ENCODE data around the gene ASAP2. TPM values are rescaled to one million over a fixed set of nuclear protein-coding genes. Genes with fewer than 3 reads are reported as not detected.

ASAP2 gene
- total RNA-seq, 1 experiment from 2014 or later, result not detected

DNA sequence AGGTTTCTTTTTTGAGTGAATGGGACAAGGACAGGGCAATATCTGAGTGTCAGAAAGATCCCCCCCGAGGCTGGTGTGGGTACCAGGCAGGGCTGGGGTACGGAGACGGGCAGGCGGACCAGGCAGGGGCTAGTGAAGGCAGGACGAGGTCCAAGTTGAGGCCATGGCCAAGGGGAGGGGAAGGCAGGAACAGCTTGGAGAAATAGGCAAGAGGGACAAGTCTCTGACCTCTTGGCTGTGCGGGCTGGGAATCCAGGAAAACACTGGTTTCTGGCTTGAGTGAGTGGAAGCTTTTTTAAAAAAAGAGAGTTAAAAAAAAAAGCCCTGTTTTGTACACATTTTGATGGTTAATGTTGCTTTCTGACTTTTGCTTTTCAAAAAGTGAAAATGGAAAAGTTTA, 30.3 kb downstream of the ASAP2 start:
- H3K9ac ChIP-seq (ENCODE audit: low read length), result no peak overlapping the region
- no peaks in the 10 kb centered on the region for H3K4me1 ChIP-seq (ENCODE audit: low read length)
- no peaks in the 10 kb centered on the region for H4K20me1 ChIP-seq (ENCODE audit: insufficient read depth, low read depth, low read length)
- H3K9me3 ChIP-seq (ENCODE audit: low read length), result no peaks in the 10 kb centered on the region
- no peaks in the 10 kb centered on the region for H3K79me2 ChIP-seq (ENCODE audit: low read length)
- H2AFZ ChIP-seq (ENCODE audit: low read length), result no peak overlapping the region
- no peaks in the 10 kb centered on the region for H3K9me2 ChIP-seq (replicated peaks; ENCODE audit: insufficient read depth, low read length)
- H3K27me3 ChIP-seq (ENCODE audit: low read length), result no peaks in the 10 kb centered on the region
- H3K27ac ChIP-seq (ENCODE audit: low read length), result no peak overlapping the region
- H3K4me2 ChIP-seq (ENCODE audit: low read depth, low read length, poor library complexity, severe bottlenecking), result no peak overlapping the region
- DNase-seq, result no peak
- no peak overlapping the region for H3K4me3 ChIP-seq (ENCODE audit: low read length)
- no peaks in the 10 kb centered on the region for H3K36me3 ChIP-seq (ENCODE audit: insufficient read depth, low read length)

- H2AFZ ChIP-seq (ENCODE audit: low read length), result no peak overlapping the region
- H3K9me2 ChIP-seq (replicated peaks; ENCODE audit: insufficient read depth, low read length), result no peaks in the 10 kb centered on the region
- H3K4me1 ChIP-seq (ENCODE audit: low read length), result no peaks in the 10 kb centered on the region
- no peak overlapping the region for H3K4me3 ChIP-seq (ENCODE audit: low read length)
- H3K4me2 ChIP-seq (ENCODE audit: low read depth, low read length, poor library complexity, severe bottlenecking), result no peak overlapping the region
- no peak for DNase-seq
- no peaks in the 10 kb centered on the region for H3K79me2 ChIP-seq (ENCODE audit: low read length)
- H3K9ac ChIP-seq (ENCODE audit: low read length), result no peak overlapping the region
- H3K27ac ChIP-seq (ENCODE audit: low read length), result no peak overlapping the region
- H4K20me1 ChIP-seq (ENCODE audit: insufficient read depth, low read depth, low read length), result no peaks in the 10 kb centered on the region
- no peaks in the 10 kb centered on the region for H3K9me3 ChIP-seq (ENCODE audit: low read length)
- no peaks in the 10 kb centered on the region for H3K36me3 ChIP-seq (ENCODE audit: insufficient read depth, low read length)
- H3K27me3 ChIP-seq (ENCODE audit: low read length), result no peaks in the 10 kb centered on the region
Measured at GRCh38 chr2:9237831-9238230, 31.2 kb downstream of the ASAP2 start.

- Histone ChIP-seq H3K9me3 (ENCODE audit: low read length) (no peaks in the 10 kb centered on the region), H3K79me2 (ENCODE audit: low read length) (no peaks in the 10 kb centered on the region)
Measured at GRCh38 chr2:9238591-9239326, 32.1 kb downstream of the ASAP2 start.

GRCh38 chr2:9239616-9240015, 33.0 kb downstream of the ASAP2 start:
- no peaks in the 10 kb centered on the region for H3K9me2 ChIP-seq (replicated peaks; ENCODE audit: insufficient read depth, low read length)
- H3K9me3 ChIP-seq (ENCODE audit: low read length), result no peaks in the 10 kb centered on the region
- H3K4me2 ChIP-seq (ENCODE audit: low read depth, low read length, poor library complexity, severe bottlenecking), result no peak overlapping the region
- no peaks in the 10 kb centered on the region for H4K20me1 ChIP-seq (ENCODE audit: insufficient read depth, low read depth, low read length)
- no peaks in the 10 kb centered on the region for H3K36me3 ChIP-seq (ENCODE audit: insufficient read depth, low read length)
- H3K79me2 ChIP-seq (ENCODE audit: low read length), result no peaks in the 10 kb centered on the region
- H3K27ac ChIP-seq (ENCODE audit: low read length), result no peak overlapping the region
- DNase-seq, result no peak
- H3K4me1 ChIP-seq (ENCODE audit: low read length), result no peaks in the 10 kb centered on the region
- H3K4me3 ChIP-seq (ENCODE audit: low read length), result no peak overlapping the region
- H3K9ac ChIP-seq (ENCODE audit: low read length), result no peak overlapping the region
- no peaks in the 10 kb centered on the region for H3K27me3 ChIP-seq (ENCODE audit: low read length)
- H2AFZ ChIP-seq (ENCODE audit: low read length), result no peak overlapping the region

More at GRCh38 chr2:9238591-9239326, 32.1 kb downstream of the ASAP2 start:
- H3K27me3 ChIP-seq (ENCODE audit: low read length), result no peaks in the 10 kb centered on the region
- H3K4me2 ChIP-seq (ENCODE audit: low read depth, low read length, poor library complexity, severe bottlenecking), result no peak overlapping the region
- H2AFZ ChIP-seq (ENCODE audit: low read length), result no peak overlapping the region
- H3K4me3 ChIP-seq (ENCODE audit: low read length), result no peak overlapping the region
- no peaks in the 10 kb centered on the region for H4K20me1 ChIP-seq (ENCODE audit: insufficient read depth, low read depth, low read length)
- H3K36me3 ChIP-seq (ENCODE audit: insufficient read depth, low read length), result no peaks in the 10 kb centered on the region
- H3K27ac ChIP-seq (ENCODE audit: low read length), result no peak overlapping the region
- H3K9ac ChIP-seq (ENCODE audit: low read length), result no peak overlapping the region
- H3K4me1 ChIP-seq (ENCODE audit: low read length), result no peaks in the 10 kb centered on the region
- no peaks in the 10 kb centered on the region for H3K9me2 ChIP-seq (replicated peaks; ENCODE audit: insufficient read depth, low read length)
- no peak for DNase-seq

- Histone ChIP-seq H3K27me3 (ENCODE audit: low read length) (no peaks in the 10 kb centered on the region), H3K4me1 (ENCODE audit: low read length) (no peaks in the 10 kb centered on the region), H3K27ac (ENCODE audit: low read length) (no peak overlapping the region), H3K36me3 (ENCODE audit: insufficient read depth, low read length) (no peaks in the 10 kb centered on the region), H4K20me1 (ENCODE audit: insufficient read depth, low read depth, low read length) (no peaks in the 10 kb centered on the region), H3K9me3 (ENCODE audit: low read length) (no peaks in the 10 kb centered on the region), H3K4me2 (ENCODE audit: low read depth, low read length, poor library complexity, severe bottlenecking) (no peak overlapping the region), H3K9ac (ENCODE audit: low read length) (no peak overlapping the region), H3K79me2 (ENCODE audit: low read length) (no peaks in the 10 kb centered on the region), H3K9me2 (replicated peaks; ENCODE audit: insufficient read depth, low read length) (no peaks in the 10 kb centered on the region), H3K4me3 (ENCODE audit: low read length) (no peak overlapping the region), H2AFZ (ENCODE audit: low read length) (no peak overlapping the region)
- no peak for DNase-seq
Measured at GRCh38 chr2:9240745-9241144, 34.1 kb downstream of the ASAP2 start.

GRCh38 chr2:9241233-9241632, 34.6 kb downstream of the ASAP2 start:
- Histone ChIP-seq H3K9me2 (replicated peaks; ENCODE audit: insufficient read depth, low read length) (no peaks in the 10 kb centered on the region), H3K9ac (ENCODE audit: low read length) (no peak overlapping the region), H3K27ac (ENCODE audit: low read length) (no peak overlapping the region), H2AFZ (ENCODE audit: low read length) (no peak overlapping the region), H3K36me3 (ENCODE audit: insufficient read depth, low read length) (no peaks in the 10 kb centered on the region), H4K20me1 (ENCODE audit: insufficient read depth, low read depth, low read length) (no peaks in the 10 kb centered on the region), H3K4me2 (ENCODE audit: low read depth, low read length, poor library complexity, severe bottlenecking) (no peak overlapping the region), H3K27me3 (ENCODE audit: low read length) (no peaks in the 10 kb centered on the region), H3K4me1 (ENCODE audit: low read length) (no peaks in the 10 kb centered on the region), H3K79me2 (ENCODE audit: low read length) (no peaks in the 10 kb centered on the region), H3K9me3 (ENCODE audit: low read length) (no peaks in the 10 kb centered on the region), H3K4me3 (ENCODE audit: low read length) (no peak overlapping the region)
- DNase-seq, result no peak

DNA sequence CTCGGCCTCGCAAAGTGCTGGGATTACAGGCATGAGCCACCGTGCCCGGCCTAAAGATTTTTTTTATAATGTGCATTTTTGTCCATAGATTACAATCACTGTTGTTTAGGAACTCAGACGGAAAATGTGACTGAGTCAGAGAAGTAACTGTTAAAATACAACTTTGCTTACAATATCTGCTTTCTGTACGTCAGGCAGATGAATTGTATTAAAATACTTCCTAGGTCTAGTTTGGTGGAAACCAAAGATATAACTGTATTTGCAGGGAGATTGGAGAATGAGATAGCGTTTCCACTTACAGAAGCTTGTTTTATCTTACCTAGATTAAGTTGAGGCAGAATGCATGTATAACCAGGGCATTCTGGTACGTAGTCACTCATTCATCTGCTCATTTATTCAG, 36.7 kb downstream of the ASAP2 start:
- no peaks in the 10 kb centered on the region for H3K9me3 ChIP-seq (ENCODE audit: low read length)
- DNase-seq, result no peak
- no peaks in the 10 kb centered on the region for H3K4me1 ChIP-seq (ENCODE audit: low read length)
- H3K9ac ChIP-seq (ENCODE audit: low read length), result no peak overlapping the region
- no peaks in the 10 kb centered on the region for H3K36me3 ChIP-seq (ENCODE audit: insufficient read depth, low read length)
- no peaks in the 10 kb centered on the region for H4K20me1 ChIP-seq (ENCODE audit: insufficient read depth, low read depth, low read length)
- H3K4me2 ChIP-seq (ENCODE audit: low read depth, low read length, poor library complexity, severe bottlenecking), result no peak overlapping the region
- H3K79me2 ChIP-seq (ENCODE audit: low read length), result no peaks in the 10 kb centered on the region
- H3K27ac ChIP-seq (ENCODE audit: low read length), result no peak overlapping the region
- H3K27me3 ChIP-seq (ENCODE audit: low read length), result no peaks in the 10 kb centered on the region
- no peak overlapping the region for H3K4me3 ChIP-seq (ENCODE audit: low read length)
- H2AFZ ChIP-seq (ENCODE audit: low read length), result no peak overlapping the region
- no peaks in the 10 kb centered on the region for H3K9me2 ChIP-seq (replicated peaks; ENCODE audit: insufficient read depth, low read length)

DNA sequence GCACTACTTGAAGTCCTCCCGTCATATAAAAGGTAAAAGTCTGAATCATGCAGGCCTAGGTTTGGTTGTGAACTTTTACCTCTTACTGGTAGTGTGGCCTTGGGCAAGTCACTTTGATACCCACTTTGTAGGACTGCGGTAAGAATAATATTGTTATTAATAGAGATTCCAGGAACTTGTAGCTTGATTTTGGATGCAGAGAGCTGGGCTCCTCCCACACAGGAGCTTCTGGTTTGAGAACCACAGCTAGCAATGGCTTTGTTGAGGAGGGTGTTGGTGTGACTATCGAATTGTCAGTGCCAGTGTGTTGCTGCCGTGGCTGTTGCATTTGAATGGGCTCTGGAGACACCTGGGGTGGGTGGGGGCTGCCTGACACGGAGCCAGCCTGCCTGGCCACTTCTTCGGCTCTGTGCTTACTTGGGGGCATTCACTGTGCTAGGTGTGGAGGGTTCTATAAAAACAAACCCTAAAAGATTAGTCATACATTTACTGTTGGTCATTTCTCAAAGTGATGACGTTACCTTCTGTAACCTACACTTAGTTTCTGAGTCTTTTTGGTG, 38.5 kb downstream of the ASAP2 start:
- DNase-seq, result no peak
- Histone ChIP-seq H2AFZ (ENCODE audit: low read length) (no peak overlapping the region), H3K79me2 (ENCODE audit: low read length) (no peaks in the 10 kb centered on the region), H3K36me3 (ENCODE audit: insufficient read depth, low read length) (no peaks in the 10 kb centered on the region), H3K9ac (ENCODE audit: low read length) (no peak overlapping the region), H3K27ac (ENCODE audit: low read length) (no peak overlapping the region), H3K9me2 (replicated peaks; ENCODE audit: insufficient read depth, low read length) (no peaks in the 10 kb centered on the region), H3K4me2 (ENCODE audit: low read depth, low read length, poor library complexity, severe bottlenecking) (no peak overlapping the region), H3K4me1 (ENCODE audit: low read length) (no peaks in the 10 kb centered on the region), H3K27me3 (ENCODE audit: low read length) (no peaks in the 10 kb centered on the region), H3K9me3 (ENCODE audit: low read length) (no peaks in the 10 kb centered on the region), H3K4me3 (ENCODE audit: low read length) (no peak overlapping the region), H4K20me1 (ENCODE audit: insufficient read depth, low read depth, low read length) (no peaks in the 10 kb centered on the region)

Data from Karpas-422 (cell line).